Left lung (tissue), 10 donors: ENCODE measurements around the gene PARP8. TPM values are rescaled to one million over a fixed set of nuclear protein-coding genes. Genes with fewer than 3 reads are reported as not detected.

Source experiments
- ATAC-seq: fragments of 200-7000 bp; cut with Tn5 transposase; one replicate; pipeline ENCODE4 v1.9.1; 2020; ENCODE audit warnings: moderate library complexity
- DNase-seq, 4 donors: peaks; one replicate each; pipeline ENCODE4 v3.0.0-alpha.2; 2013 to 2020
- H3K27ac ChIP-seq, 2 donors: fragments of 200-600 bp; sonication (generic) in 1 of 2; one replicate each; pipeline versions ENCODE4 v1.5.0 to v1.8.0; 2020 to 2021
- H3K27me3 ChIP-seq, 2 donors: fragments of 200-600 bp; sonication (generic) in 1 of 2; one replicate each; pipeline versions ENCODE4 v1.5.0 to v1.8.0; 2020 to 2021
- H3K36me3 ChIP-seq, 2 donors: fragments of 200-600 bp; sonication (generic) in 1 of 2; one replicate each; pipeline versions ENCODE4 v1.5.0 to v1.8.0; 2020 to 2021
- H3K4me1 ChIP-seq, 2 donors: fragments of 200-600 bp; one replicate each; pipeline ENCODE4 v1.8.0; 2021
- H3K4me3 ChIP-seq, 2 donors: fragments of 200-600 bp; sonication (generic) in 1 of 2; one replicate each; pipeline versions ENCODE4 v1.5.0 to v1.8.0; 2020 to 2021; ENCODE audit warnings: mild to moderate bottlenecking in 1 of 2
- H3K9me3 ChIP-seq, 2 donors: fragments of 200-600 bp; sonication (generic) in 1 of 2; one replicate each; pipeline versions ENCODE4 v1.5.0 to v1.8.0; 2020 to 2021
- intact Hi-C, 2 donors: fragments of 100-400 bp; cut with DNase I; formaldehyde crosslinking; loops; one replicate each; pipeline versions ENCODE4 v1.11.2 to v1.14.2; 2022
- polyA plus RNA-seq, 6 donors: library from polyadenylated mRNA; unstranded; fragments of 120-200 nt; gene quantifications; one replicate each; pipeline ENCODE4 v1.2.1, GENCODE V29; 2013; ENCODE audit not compliant: insufficient read length in 6 of 6
- total RNA-seq, 2 donors: library from RNA; stranded (reverse); fragmentation: NEBNext Ultra II Directional; extraction: Animal tissue kit (Norgen Biotek cat#: 25700); gene quantifications; one replicate each; pipeline ENCODE4 v1.2.1, GENCODE V29; 2021
- TF ChIP-seq, protein P1 (sequence below), 2 donors: fragments of 200-600 bp; sonication (generic) in 1 of 2; IDR thresholded peaks; one replicate each; pipeline versions ENCODE4 v1.5.0 to v1.8.0; 2021; ENCODE audit warnings: antibody characterized with exemption in 2 of 2
- donor health status: DM: no; HTN: yes; CAD: no.
- donor health status: DM: no; HTN: no; CAD: no.

PARP8 gene
- total and polyA plus RNA-seq, 8 donors = 19.1 to 41.3 (median 22.0) TPM

DNA sequence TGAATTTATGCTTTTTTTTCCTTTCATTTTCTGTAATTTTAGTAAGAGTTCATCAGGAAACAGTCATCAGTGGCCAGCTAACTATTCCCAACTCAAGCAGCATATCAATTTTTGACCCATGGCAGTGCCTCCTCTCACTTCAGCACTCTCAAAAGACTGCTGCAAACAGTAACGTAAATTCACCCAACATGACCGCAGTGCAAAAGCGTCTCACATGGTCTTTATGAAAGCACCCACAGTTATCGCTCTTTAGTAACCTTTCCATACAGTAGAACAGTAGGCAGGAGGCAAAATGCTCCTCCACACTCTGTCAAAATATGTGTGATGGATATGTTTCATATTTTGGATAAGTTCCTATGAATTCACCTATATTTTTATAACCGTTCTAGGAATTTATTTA lies 48.6 kb downstream of the PARP8 start:
- no peaks in the 10 kb centered on the region for H3K27me3 ChIP-seq
- no peaks in the 10 kb centered on the region for H3K9me3 ChIP-seq
- H3K36me3 ChIP-seq = no peaks in the 10 kb centered on the region
- TF ChIP-seq, protein P1, sequence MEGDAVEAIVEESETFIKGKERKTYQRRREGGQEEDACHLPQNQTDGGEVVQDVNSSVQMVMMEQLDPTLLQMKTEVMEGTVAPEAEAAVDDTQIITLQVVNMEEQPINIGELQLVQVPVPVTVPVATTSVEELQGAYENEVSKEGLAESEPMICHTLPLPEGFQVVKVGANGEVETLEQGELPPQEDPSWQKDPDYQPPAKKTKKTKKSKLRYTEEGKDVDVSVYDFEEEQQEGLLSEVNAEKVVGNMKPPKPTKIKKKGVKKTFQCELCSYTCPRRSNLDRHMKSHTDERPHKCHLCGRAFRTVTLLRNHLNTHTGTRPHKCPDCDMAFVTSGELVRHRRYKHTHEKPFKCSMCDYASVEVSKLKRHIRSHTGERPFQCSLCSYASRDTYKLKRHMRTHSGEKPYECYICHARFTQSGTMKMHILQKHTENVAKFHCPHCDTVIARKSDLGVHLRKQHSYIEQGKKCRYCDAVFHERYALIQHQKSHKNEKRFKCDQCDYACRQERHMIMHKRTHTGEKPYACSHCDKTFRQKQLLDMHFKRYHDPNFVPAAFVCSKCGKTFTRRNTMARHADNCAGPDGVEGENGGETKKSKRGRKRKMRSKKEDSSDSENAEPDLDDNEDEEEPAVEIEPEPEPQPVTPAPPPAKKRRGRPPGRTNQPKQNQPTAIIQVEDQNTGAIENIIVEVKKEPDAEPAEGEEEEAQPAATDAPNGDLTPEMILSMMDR (IDR thresholded peaks at IDR 0.05) = no peak
- intact Hi-C loops = no loop called here
- ATAC-seq (no peak), DNase-seq (no peak)
- H3K4me3 ChIP-seq = no peak overlapping the region
- H3K4me1 ChIP-seq = peaks cover 0 to 38% of the 10 kb centered on the region in 2 donors
- H3K27ac ChIP-seq = no peak overlapping the region

DNA sequence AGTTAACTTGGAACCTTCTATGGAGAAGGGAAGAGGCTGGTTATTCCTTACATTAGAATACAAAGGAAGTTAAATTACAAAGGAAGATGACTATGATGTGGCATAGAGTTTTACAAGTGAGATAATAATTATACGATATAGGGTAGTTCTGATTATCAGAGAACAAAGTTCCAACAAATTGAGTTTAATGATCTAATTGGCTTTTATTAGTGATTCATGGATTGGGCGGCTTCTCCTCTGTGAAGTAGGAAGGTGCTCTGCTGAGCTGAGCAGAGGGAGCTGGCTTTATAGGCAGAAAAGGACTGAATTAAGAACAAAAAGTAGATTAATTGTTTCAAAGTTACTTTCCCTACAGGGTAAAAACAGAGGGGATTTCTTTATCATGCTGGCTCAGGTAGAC lies 49.7 kb downstream of the PARP8 start:
- ATAC-seq (no peak), DNase-seq (no peak)
- Histone ChIP-seq H3K27me3 (no peaks in the 10 kb centered on the region), H3K4me3 (no peak overlapping the region), H3K36me3 (no peaks in the 10 kb centered on the region), H3K27ac (no peak overlapping the region), H3K4me1 (peaks cover 0 to 29% of the 10 kb centered on the region in 2 donors), H3K9me3 (no peaks in the 10 kb centered on the region)
- intact Hi-C loops = no loop called here
- TF ChIP-seq, protein P1 (IDR thresholded peaks at IDR 0.05) = no peak

DNA sequence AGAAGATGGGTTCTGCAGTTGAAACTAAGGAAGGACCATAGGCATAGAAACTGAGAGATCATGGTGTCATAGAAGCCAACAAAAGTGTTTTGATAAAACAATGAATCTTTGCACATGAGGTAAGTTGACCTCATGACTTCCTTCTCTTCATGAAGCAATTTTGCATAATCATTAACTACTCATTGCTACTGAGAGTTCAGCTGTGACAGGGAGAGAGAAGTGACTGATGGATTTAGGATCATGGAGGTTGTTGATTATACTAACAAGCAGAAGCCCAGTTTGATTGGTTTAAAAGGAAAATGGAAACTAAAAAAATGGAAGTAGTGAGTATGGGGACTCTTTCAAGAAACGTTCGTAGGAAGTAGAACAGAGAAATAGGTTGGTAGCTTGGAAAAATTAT lies 51.2 kb downstream of the PARP8 start:
- intact Hi-C loops = no loop called here
- ATAC-seq (no peak), DNase-seq (no peak)
- no peaks in the 10 kb centered on the region for H3K9me3 ChIP-seq
- TF ChIP-seq, protein P1 (IDR thresholded peaks at IDR 0.05) = no peak
- H3K27me3 ChIP-seq = no peaks in the 10 kb centered on the region
- no peaks in the 10 kb centered on the region for H3K36me3 ChIP-seq
- H3K27ac ChIP-seq = peak overlapping the region in 1 of 2 donors; percentile 50
- H3K4me3 ChIP-seq = no peak overlapping the region
- peaks cover 0 to 25% of the 10 kb centered on the region in 2 donors for H3K4me1 ChIP-seq

DNA sequence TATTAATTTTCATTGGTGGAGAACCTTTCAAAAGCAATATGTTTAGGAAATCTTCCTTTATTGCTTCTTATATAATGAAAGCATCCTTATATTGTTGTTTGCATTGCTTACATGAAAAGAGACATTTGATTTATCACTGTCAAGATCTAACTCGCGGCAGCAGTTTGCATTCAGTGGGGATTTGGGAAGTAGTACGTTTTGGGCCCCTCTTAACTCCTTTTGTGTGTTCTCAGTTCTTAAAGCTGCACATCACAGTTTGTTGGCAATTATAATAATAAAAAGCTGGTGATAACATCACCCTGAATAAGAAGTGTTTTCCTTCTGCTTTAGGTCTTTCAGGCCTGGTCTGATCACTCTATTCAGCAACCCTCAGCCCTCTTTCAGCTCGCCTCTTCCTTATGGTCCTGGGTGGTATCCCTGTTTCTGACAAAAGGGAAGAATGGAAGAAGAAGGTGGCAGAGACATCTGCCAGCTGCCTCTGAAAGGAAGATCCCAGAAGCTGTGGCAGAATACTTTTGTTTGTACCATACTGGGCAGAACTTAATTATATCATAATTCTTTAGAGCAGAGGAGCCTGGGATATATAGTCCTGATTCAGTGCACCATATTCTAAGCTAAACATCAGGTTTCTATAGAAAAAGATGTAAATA lies 53.7 kb downstream of the PARP8 start:
- no peak for ATAC-seq
- TF ChIP-seq, protein P1 (IDR thresholded peaks at IDR 0.05) = no peak
- peaks cover 0 to 25% of the 10 kb centered on the region in 2 donors for H3K4me1 ChIP-seq
- H3K4me3 ChIP-seq = no peak overlapping the region
- no peaks in the 10 kb centered on the region for H3K27me3 ChIP-seq
- H3K36me3 ChIP-seq = no peaks in the 10 kb centered on the region
- no peaks in the 10 kb centered on the region for H3K9me3 ChIP-seq
- no peak overlapping the region for H3K27ac ChIP-seq
- intact Hi-C loops = no loop called here
- DNase-seq = no peak

DNA sequence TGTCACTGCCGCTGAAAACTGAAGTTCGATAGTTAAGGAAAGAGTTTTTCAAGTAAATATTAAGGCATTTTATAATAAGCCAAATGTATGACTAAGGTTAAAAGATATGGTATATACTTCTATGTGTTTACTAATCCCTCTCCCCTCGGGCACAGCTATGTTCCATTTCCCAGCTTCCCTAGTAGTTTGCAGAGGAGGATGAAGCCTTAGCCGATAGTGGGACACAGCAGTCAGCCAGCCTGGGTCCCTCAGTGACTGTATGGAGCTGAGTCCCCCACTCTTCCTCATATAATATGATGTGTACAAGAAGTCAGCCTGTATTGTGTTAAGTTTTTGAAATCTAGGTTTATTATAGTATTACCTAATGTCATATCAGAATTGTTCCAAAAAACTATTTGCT lies 55.8 kb downstream of the PARP8 start:
- intact Hi-C loops = no loop called here
- TF ChIP-seq, protein P1 (IDR thresholded peaks at IDR 0.05) = no peak
- H3K9me3 ChIP-seq = no peaks in the 10 kb centered on the region

More for the DNA sequence above, 55.8 kb downstream of the PARP8 start:
- Histone ChIP-seq H3K4me3 (no peak overlapping the region), H3K27me3 (no peaks in the 10 kb centered on the region), H3K27ac (no peak overlapping the region), H3K4me1 (peaks cover 0 to 24% of the 10 kb centered on the region in 2 donors), H3K36me3 (no peaks in the 10 kb centered on the region)
- ATAC-seq (no peak), DNase-seq (no peak)
